Fibroblast of the conjunctiva (primary cell): ENCODE results near the gene LRRTM4.
"Not testable (repeated sequence)": the region's sequence is repeated elsewhere in the genome, so short reads cannot be mapped to it uniquely, and the experiment has no call there.

ENCODE experiments used
- DNase-seq: peaks from one replicate; pipeline ENCODE4 v3.0.0-alpha.2; 2010; ENCODE audit warnings: low read depth

The LRRTM4 gene

GRCh38 chr2:76737607-76738006, 784.6 kb downstream of the LRRTM4 start:
- no peak for DNase-seq

GRCh38 chr2:76733736-76734135, 788.4 kb downstream of the LRRTM4 start:
- DNase-seq = no peak

- DNase-seq = no peak
These were observed 791.0 kb downstream of the LRRTM4 start for GRCh38 chr2:76731157-76731556.

- no peak for DNase-seq
These were observed 792.2 kb downstream of the LRRTM4 start for GRCh38 chr2:76730021-76730420.

GRCh38 chr2:76721226-76721625, 801.0 kb downstream of the LRRTM4 start:
- no peak for DNase-seq

GRCh38 chr2:76713312-76713711, 808.9 kb downstream of the LRRTM4 start:
- no peak for DNase-seq

- DNase-seq = no peak
These were observed 810.7 kb downstream of the LRRTM4 start for GRCh38 chr2:76711490-76711889.

- DNase-seq = no peak
These were observed 821.3 kb downstream of the LRRTM4 start for GRCh38 chr2:76700894-76701293.

GRCh38 chr2:76697998-76698713, 824.0 kb downstream of the LRRTM4 start:
- not testable (repeated sequence) for DNase-seq
